HUES64 (cell line): ENCODE data around the gene SALL4.

Experiments used
- H3K27ac ChIP-seq: 2 replicates; pipeline ENCODE4 v1.7.0; 2013; ENCODE audit warnings: low read depth, low read length, inconsistent platforms
- H3K27me3 ChIP-seq: 2 replicates; pipeline ENCODE4 v1.6.1; 2013; ENCODE audit warnings: mild to moderate bottlenecking, low read length; ENCODE audit not compliant: insufficient read depth
- H3K36me3 ChIP-seq: 2 replicates; pipeline ENCODE4 v1.6.1; 2013; ENCODE audit warnings: mild to moderate bottlenecking, low read length; ENCODE audit not compliant: insufficient read depth
- H3K4me1 ChIP-seq: 2 replicates; pipeline ENCODE4 v1.6.1; 2013; ENCODE audit warnings: mild to moderate bottlenecking, low read length, moderate library complexity; ENCODE audit not compliant: insufficient read depth
- H3K4me3 ChIP-seq: 2 replicates; pipeline ENCODE4 v1.5.1; 2013; ENCODE audit warnings: mild to moderate bottlenecking, low read length, moderate library complexity
- H3K9ac ChIP-seq: 2 replicates; pipeline ENCODE4 v1.6.1; 2013; ENCODE audit warnings: mild to moderate bottlenecking, low read depth, low read length
- H3K9me3 ChIP-seq: 2 replicates; pipeline ENCODE4 v1.6.1; 2013; ENCODE audit warnings: low read depth, low read length; ENCODE audit not compliant: insufficient read depth
- WGBS: fragments of 150-250, 120-280 bp; methylation state at CpG from one replicate; pipeline ENCODE4 v1.1.7; 2013; ENCODE audit warnings: missing lambda C conversion rate; 5-methylcytosine and 5-hydroxymethylcytosine counted together

The SALL4 gene

GRCh38 chr20:51734876-51735720 lies 67.2 kb downstream of the SALL4 start:
- H3K36me3 ChIP-seq = no peaks in the 10 kb centered on the region
- H3K4me3 ChIP-seq = no peak overlapping the region
- H3K27ac ChIP-seq = no peak overlapping the region
- WGBS = 78% methylated on average over 13 of the region's 13 CpGs
- H3K9me3 ChIP-seq = no peaks in the 10 kb centered on the region
- H3K4me1 ChIP-seq = no peaks in the 10 kb centered on the region
- H3K27me3 ChIP-seq = no peaks in the 10 kb centered on the region
- no peak overlapping the region for H3K9ac ChIP-seq

- no peak overlapping the region for H3K4me3 ChIP-seq
- H3K27ac ChIP-seq = no peak overlapping the region
- H3K9ac ChIP-seq = no peak overlapping the region
- no peaks in the 10 kb centered on the region for H3K4me1 ChIP-seq
- no peaks in the 10 kb centered on the region for H3K27me3 ChIP-seq
- WGBS = 97% methylated on average over 3 of the region's 3 CpGs
- no peaks in the 10 kb centered on the region for H3K36me3 ChIP-seq
- H3K9me3 ChIP-seq = no peaks in the 10 kb centered on the region
These were observed 69.3 kb downstream of the SALL4 start for GRCh38 chr20:51733070-51733469.
